HG02973 (cell line): Measurements from ENCODE around the gene FARP1.
"Not testable (repeated sequence)": the region's sequence is repeated elsewhere in the genome, so short reads cannot be mapped to it uniquely, and the experiment has no call there.

ENCODE experiments used
- ATAC-seq: cut with Tn5 transposase; IDR thresholded peaks from one replicate; pipeline ENCODE4 v1.9.1; 2021; ENCODE audit warnings: moderate library complexity; ENCODE audit not compliant: unreplicated experiment

The FARP1 gene

DNA sequence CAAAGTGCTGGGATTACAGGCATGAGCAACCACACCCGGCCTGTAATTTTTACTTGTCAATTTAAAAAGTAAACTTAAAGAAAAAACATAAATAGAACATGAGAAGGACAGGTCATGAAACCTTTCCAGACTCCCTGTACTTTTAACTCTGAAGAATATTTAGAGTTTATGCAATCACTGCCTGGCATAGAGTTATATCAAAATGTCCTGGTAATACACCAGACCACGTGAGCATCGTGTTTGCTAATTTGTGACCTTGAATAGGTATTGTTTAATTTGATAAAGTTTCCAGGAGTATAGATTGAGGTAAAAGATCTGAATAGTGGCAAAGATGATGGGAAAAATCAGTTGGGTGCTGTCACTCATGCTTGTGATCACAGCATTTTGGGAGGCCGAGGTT is 115.3 kb downstream of the FARP1 start:
- no peak for ATAC-seq

- ATAC-seq, result no peak
Measured at GRCh38 chr13:98260357-98261164, 117.7 kb downstream of the FARP1 start.

- no peak for ATAC-seq
Measured at GRCh38 chr13:98261165-98261702, 118.3 kb downstream of the FARP1 start.

DNA sequence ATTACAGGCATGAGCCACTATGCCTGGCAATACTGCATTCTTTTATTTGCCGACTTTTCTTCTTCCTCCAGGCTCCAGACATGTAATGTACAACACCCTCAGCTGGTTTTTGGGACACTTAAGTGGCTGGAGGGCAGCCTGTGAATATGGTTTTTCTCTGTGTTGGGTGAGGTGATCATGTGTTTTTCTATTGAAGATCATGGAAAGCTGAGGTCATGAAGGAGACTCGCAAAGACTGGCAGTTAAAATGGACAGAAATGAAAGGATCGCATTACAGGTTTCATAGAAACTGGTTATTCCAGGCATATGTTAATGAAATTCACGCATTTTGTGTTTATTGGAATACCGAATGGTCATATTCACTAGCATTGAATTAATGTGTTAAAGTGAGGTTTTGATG is 119.4 kb downstream of the FARP1 start:
- no peak for ATAC-seq

DNA sequence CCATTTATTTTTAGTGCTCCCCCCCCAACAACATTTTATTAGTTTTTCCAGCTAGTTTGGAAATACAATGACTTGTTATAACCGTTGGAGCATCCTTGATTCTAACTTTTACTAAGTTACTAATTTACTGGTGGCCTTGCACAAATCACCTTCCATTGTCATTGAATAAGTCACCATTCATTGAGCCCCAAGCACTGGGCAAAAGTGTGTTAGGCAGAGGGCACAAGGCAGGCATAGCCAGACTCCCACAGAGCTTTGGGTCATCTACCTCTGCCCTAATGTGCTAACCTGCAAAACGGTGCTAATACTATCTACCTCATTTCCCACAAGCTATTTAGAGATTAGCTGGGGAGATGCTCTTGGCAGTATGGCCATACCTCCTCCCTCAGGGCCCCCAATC is 120.9 kb downstream of the FARP1 start:
- no peak for ATAC-seq

GRCh38 chr13:98264877-98265276 is 122.0 kb downstream of the FARP1 start:
- ATAC-seq, result no peak

GRCh38 chr13:98265692-98266551 is 123.0 kb downstream of the FARP1 start:
- ATAC-seq, result no peak

DNA sequence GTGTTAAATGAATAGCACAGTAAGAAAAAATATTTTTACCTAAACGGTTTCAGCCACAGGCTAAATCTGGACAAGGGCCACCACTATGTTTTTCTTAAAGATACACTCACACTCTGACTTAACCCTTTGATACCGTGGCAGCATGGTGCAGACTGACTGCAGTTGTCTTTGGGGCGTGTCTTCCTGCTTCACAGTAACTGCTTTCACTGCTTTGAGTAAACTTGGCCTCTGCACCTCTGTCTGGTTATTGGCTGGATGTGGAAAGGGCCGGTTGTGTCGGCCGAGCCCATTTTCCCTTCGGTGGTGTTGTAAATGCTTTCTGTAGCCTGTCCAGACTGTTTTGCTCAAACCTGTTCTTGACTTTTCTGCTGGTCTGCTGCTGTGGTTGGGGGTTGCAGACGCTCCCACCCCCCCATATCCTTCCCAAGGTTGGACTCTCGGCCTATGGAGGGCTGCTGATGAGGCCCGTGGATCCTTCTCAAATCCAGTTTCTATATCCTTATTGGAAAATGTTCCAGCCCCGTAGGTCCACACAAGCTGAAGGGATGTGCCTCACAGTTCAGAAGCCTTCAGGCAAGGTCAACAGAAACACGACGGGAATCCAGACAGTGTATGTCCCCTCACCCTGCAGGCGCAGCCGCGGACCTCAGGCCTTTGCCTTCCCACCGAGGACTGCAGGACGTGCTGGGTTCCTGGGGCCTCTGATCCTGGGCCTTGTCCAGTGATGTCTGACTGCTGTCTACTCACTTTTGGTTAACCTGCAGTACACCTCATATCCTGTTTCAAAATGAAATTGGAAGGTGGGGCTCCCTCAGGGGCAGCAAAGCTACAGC is 124.4 kb downstream of the FARP1 start:
- no peak for ATAC-seq

- ATAC-seq, result no peak
Measured at GRCh38 chr13:98269386-98269785, 126.5 kb downstream of the FARP1 start.

GRCh38 chr13:98270819-98271218 is 127.9 kb downstream of the FARP1 start:
- no peak for ATAC-seq

GRCh38 chr13:98271646-98272045 is 128.8 kb downstream of the FARP1 start:
- ATAC-seq, result not testable (repeated sequence)

- ATAC-seq, result no peak
Measured at GRCh38 chr13:98272549-98272948, 129.7 kb downstream of the FARP1 start.

DNA sequence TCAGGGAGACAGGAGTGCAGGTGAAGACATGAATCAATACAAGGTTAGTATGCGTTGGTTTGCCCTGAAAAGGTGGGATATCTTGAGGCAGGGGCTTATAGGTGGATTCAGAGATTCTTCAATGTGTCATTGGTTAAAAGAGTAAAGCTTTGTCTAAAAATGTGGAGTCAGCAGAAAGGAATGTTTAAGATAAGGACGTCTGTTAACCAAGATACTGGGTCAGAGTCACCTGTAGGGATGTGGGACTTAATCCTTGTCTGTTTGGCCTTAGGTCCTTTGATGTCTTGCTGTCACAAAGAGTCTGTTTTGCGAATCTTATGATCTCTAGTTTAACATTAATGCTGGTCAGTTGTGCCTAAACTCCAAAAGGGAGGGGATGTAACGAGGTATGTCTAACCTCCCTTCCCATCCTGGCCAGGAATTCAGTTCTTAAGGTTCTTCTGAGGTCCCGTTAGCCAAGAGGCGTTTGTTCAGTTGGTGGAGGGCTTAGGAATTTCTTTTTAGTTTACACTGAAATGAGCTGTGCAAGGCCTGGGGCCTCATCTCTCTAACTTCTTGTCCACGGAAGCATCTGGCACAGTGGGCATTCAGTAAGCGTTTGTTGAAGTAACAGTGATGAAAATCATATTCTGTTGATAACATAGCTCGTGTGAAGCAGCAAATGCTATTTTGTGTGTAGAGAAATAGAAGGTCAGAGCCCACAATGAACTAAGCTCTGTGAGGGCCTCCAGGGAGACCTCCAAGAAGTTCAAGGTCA is 130.4 kb downstream of the FARP1 start:
- ATAC-seq, result no peak

DNA sequence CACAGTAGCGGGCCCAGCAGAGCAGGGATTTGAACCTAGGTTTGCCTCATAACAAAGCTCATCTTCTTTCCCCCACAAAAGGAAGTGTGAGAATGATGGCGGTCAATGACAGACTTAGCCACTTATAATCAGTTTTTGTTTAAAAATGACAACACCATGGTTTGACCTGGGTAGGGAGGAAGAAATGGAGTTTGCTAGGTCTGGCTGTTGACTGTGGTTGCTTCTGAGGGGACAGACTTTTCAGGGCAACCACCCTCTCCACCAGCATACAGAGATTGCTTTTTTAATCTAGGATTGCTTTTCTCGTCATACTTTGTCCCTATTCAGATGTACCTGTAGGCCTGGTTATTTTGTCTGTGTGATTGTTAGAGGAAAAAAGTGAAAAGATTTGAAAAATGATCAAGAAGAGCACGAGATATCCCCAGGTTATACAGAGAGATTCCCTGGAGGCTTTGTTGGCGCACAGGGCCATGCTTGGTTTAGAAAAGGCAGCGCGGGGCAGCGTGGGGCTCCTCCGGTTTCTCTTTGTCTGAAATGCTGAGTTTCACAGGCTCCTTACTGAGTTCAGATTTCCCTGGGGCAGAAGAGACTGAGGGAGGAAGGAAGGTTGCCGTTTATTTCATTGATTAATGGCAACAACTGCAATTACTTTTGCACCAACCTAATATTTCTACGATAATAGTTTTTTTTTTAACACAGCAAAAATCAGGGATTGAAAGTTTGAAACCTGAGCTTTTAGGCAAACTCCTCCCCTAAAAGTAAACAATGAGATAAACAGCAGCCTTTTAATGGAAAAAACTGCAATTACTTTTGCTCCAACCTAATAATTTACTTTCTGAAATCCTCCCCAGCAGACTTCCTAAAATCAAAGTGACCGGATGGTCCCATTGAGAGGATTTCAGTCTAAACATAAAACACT is 131.2 kb downstream of the FARP1 start:
- ATAC-seq, result no peak

DNA sequence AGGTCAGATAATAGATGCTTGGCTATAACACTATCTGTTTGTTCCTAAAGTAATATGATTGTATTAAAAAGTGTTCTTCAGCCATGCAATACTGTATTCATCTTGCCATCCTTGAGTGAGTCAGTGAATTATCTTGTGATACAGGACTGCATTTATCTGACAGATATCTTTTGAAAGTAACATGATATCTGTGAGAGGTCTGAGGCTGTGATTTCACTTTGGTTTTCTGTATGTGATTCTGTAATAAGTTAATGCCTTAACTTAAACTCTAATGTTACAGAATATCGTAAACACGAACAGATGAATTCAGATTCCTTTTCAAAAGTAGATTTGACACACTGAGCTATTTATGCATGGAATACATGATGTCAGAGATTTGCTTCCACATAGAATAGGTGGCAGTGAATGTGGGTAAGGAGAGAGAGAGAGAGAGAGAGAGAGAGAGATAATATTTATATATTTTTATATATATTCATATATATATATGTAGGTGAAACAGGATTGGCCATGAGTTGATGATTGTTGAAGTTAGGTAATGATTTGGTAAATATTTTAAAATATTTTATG is 132.1 kb downstream of the FARP1 start:
- no peak for ATAC-seq

- ATAC-seq, result no peak
Measured at GRCh38 chr13:98275681-98276171, 132.8 kb downstream of the FARP1 start.

DNA sequence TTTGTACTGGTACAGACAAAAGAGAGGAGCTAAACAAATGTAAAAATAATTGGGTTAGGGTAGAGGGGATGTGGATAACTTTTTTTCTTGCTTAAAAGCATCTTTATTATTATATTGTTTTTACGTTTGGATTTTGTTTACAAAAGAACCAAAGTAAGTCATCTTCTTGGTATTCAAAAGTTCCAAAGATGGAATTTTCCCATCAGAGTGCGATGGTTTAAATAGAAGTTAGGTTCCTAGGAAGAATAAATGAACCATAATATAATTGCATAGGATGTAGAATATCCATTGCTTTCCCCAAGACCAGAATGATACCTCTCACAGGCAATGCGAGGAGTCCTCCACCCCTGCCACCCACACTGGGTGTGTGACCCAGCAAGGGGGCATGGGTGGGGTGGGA is 133.6 kb downstream of the FARP1 start:
- no peak for ATAC-seq

DNA sequence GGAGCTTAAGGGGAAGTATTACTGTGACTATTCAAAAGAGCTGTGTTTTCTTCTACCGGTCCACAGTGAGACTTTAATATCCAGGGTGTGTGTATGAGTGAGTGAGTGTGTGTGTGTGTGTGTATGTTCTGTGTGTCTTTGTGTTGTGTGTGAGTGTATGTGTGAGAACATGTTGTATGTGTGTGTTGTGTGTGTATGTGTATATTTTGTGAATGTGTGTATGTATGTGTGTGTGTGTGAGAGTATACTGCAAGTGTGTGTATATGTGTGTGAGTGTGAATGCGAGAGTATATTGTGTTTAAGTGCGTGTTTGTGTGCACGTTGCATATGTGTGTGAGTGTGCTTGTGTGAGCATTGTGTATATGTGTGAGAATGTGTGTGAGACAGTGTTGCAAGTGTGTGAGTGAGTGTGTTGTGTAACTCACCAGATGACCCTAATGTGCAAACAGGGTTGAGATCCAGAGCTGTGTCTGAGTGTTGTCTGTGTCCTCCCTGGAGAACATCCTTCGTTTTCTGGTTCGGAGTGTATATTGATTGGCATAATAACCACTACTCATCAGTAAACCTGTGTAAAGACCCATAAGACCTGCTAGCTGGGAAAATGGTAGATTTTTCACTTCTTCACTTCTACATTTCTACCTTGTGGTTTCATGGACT is 135.3 kb downstream of the FARP1 start:
- ATAC-seq, result no peak
